Measurements from ENCODE around the gene HDAC9. TPM values are rescaled to one million over a fixed set of nuclear protein-coding genes. Genes with fewer than 3 reads are reported as not detected.

Gene HDAC9
- total and polyA plus RNA-seq, 11 donors: 4.8 to 62.9 (median 30.6) TPM

GRCh38 chr7:18940593-18941134 is 445.1 kb downstream of the HDAC9 start:
- no peaks in the 10 kb centered on the region for H3K9me3 ChIP-seq
- WGBS, 4 donors: 31 to 47% (median 43%) methylated on average over 2 of the region's 2 CpGs
- TF ChIP-seq POLR2A (IDR thresholded peaks at IDR 0.05): no peak
- TF ChIP-seq CTCF (IDR thresholded peaks at IDR 0.05): no peak
- no peak overlapping the region for H3K4me3 ChIP-seq
- no peak for DNase-seq
- H3K36me3 ChIP-seq: no peaks in the 10 kb centered on the region
- no peak for ATAC-seq
- intact Hi-C loops (cut with DNase I): no loop called here
- H3K4me1 ChIP-seq: peaks cover 0 to 8% (median 0%) of the 10 kb centered on the region in 12 donors
- no peak overlapping the region for H3K27ac ChIP-seq
- no peaks in the 10 kb centered on the region for H3K27me3 ChIP-seq

DNA sequence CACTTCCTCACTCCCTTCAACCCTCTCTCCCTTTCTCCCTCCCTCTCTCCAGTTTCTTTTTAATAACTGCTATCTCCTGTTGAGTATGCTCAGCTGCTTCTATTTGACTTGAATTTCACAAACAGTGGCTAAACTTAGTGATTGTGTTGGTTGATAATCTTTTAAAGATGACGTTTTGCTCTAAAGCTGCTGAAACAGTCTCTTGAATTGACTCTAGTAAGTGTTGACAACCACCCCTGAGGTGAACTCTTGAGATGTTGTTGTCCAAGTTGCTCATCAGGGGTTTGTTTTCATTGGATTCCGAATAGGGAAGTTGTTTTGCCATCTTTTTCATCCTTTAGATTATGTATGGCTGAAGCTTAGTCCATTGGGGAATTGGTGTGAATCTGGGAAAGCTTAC is 445.7 kb downstream of the HDAC9 start:
- Histone ChIP-seq H3K4me1 (peaks cover 0 to 8% (median 0%) of the 10 kb centered on the region in 12 donors), H3K27me3 (no peaks in the 10 kb centered on the region), H3K27ac (no peak overlapping the region), H3K4me3 (no peak overlapping the region), H3K9me3 (no peaks in the 10 kb centered on the region), H3K36me3 (no peaks in the 10 kb centered on the region)
- 29 to 48% (median 37%) methylated on average over 2 of the region's 2 CpGs for WGBS, 4 donors
- ATAC-seq: no peak
- no peak for DNase-seq
- no peak for TF ChIP-seq POLR2A (IDR thresholded peaks at IDR 0.05)
- no peak for TF ChIP-seq CTCF (IDR thresholded peaks at IDR 0.05)
- intact Hi-C loops (cut with DNase I): no loop called here

- no peaks in the 10 kb centered on the region for H3K9me3 ChIP-seq
- WGBS, 4 donors: 59 to 72% (median 68%) methylated on average over 1 of the region's 1 CpG
- H3K27me3 ChIP-seq: no peaks in the 10 kb centered on the region
- ATAC-seq (no peak), DNase-seq (no peak)
- intact Hi-C loops (cut with DNase I): no loop called here
- H3K36me3 ChIP-seq: no peaks in the 10 kb centered on the region
- TF ChIP-seq CTCF (IDR thresholded peaks at IDR 0.05): no peak
- no peak for TF ChIP-seq POLR2A (IDR thresholded peaks at IDR 0.05)
- H3K4me3 ChIP-seq: no peak overlapping the region
- no peaks in the 10 kb centered on the region for H3K4me1 ChIP-seq
- H3K27ac ChIP-seq: no peak overlapping the region
Observed at GRCh38 chr7:18948521-18948920, 453.0 kb downstream of the HDAC9 start.

DNA sequence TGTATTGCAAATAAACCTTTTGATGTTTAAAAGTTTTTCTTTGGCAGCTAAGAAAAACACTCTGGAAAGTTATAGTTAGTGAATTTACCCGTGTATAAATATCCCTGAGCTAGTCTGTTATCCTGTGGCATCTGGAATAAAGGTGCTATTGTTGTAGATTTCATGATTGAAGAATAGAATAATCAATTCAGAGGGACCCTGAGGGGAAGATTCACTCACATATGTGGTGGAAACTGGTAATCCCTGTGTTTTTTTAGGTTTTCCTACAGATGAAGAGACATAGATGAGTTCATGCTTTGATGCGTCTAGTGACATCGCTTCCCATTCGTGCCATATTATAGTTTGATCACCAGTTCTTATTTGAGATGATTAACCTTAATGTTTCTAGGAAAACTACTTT is 457.3 kb downstream of the HDAC9 start:
- Histone ChIP-seq H3K27ac (no peak overlapping the region), H3K36me3 (peaks cover 0 to 2% (median 0%) of the 10 kb centered on the region in 9 donors), H3K4me3 (no peak overlapping the region), H3K27me3 (no peaks in the 10 kb centered on the region), H3K4me1 (no peaks in the 10 kb centered on the region), H3K9me3 (no peaks in the 10 kb centered on the region)
- intact Hi-C loops (cut with DNase I): no loop called here
- TF ChIP-seq CTCF (IDR thresholded peaks at IDR 0.05) (no peak), POLR2A (IDR thresholded peaks at IDR 0.05) (no peak)
- WGBS, 4 donors: 87 to 94% (median 90%) methylated on average over 4 of the region's 4 CpGs
- ATAC-seq (no peak), DNase-seq (no peak)
